AG10803 (cell line): ENCODE measurements around the gene PUSL1.

ENCODE experiments used
- DNase-seq: peaks from one replicate; pipeline ENCODE4 v3.0.0; 2010; ENCODE audit warnings: low read depth
- H3K4me3 ChIP-seq: 2 replicates; pipeline ENCODE4 v1.5.1; 2011; ENCODE audit warnings: mild to moderate bottlenecking, low read length, control low read depth
- TF ChIP-seq, protein P1 (sequence below): conservative IDR thresholded peaks from 2 replicates; pipeline ENCODE4 v1.5.1; 2011; ENCODE audit warnings: mild to moderate bottlenecking, low read length, control low read depth, inconsistent platforms

Gene PUSL1

GRCh38 chr1:1327291-1327690, 18.9 kb downstream of the PUSL1 start:
- TF ChIP-seq, protein P1, sequence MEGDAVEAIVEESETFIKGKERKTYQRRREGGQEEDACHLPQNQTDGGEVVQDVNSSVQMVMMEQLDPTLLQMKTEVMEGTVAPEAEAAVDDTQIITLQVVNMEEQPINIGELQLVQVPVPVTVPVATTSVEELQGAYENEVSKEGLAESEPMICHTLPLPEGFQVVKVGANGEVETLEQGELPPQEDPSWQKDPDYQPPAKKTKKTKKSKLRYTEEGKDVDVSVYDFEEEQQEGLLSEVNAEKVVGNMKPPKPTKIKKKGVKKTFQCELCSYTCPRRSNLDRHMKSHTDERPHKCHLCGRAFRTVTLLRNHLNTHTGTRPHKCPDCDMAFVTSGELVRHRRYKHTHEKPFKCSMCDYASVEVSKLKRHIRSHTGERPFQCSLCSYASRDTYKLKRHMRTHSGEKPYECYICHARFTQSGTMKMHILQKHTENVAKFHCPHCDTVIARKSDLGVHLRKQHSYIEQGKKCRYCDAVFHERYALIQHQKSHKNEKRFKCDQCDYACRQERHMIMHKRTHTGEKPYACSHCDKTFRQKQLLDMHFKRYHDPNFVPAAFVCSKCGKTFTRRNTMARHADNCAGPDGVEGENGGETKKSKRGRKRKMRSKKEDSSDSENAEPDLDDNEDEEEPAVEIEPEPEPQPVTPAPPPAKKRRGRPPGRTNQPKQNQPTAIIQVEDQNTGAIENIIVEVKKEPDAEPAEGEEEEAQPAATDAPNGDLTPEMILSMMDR, result no peak
- no peak overlapping the region for H3K4me3 ChIP-seq
- DNase-seq, result no peak

- no peak for DNase-seq
- no peak overlapping the region for H3K4me3 ChIP-seq
- TF ChIP-seq, protein P1, result no peak
Measured at GRCh38 chr1:1328254-1328653, 19.9 kb downstream of the PUSL1 start.

DNA sequence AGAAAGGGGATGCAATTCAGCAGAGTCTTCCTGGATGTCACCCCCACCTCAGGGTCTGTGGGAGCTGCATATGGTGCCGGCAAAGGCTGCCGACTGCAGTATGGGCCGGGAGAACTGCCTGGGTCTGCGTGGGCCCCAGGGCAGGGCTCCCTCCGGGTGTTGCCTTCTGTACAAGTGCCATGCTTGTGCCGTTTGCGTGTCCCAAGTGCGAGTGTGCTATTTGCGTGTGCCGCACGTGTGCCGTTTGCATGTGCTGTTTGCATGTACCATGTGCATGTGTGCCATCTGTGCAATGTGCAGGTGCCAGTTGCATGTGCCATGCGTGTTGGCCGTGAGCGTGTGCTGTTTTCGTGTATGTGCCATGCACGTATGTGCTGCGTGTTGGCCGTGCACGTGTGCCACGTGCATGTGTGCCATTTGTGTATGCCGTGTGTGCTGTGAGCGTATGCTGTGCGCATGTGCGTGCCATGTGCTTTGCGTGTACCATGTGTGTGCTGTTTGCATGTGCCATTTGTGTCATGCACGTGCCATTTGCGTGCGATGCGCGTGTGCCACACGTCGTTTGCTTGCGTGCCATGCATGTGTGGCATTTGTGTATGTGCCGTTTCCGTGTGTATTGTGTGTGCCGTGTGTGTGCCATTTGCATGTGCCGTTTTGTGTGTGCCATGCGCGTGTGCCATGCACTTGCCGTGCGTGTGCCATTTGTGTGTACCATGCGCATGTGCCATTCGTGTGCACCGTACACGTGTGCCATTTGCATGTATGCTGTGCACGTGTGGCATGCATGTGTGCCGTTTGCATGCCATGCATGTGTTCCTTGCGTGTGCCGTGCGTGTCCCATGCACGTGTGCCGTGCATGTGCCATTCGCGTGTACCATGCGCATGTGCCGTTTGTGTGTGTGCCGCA, 21.2 kb downstream of the PUSL1 start:
- H3K4me3 ChIP-seq, result no peak overlapping the region
- TF ChIP-seq, protein P1, result no peak
- DNase-seq, result no peak

DNA sequence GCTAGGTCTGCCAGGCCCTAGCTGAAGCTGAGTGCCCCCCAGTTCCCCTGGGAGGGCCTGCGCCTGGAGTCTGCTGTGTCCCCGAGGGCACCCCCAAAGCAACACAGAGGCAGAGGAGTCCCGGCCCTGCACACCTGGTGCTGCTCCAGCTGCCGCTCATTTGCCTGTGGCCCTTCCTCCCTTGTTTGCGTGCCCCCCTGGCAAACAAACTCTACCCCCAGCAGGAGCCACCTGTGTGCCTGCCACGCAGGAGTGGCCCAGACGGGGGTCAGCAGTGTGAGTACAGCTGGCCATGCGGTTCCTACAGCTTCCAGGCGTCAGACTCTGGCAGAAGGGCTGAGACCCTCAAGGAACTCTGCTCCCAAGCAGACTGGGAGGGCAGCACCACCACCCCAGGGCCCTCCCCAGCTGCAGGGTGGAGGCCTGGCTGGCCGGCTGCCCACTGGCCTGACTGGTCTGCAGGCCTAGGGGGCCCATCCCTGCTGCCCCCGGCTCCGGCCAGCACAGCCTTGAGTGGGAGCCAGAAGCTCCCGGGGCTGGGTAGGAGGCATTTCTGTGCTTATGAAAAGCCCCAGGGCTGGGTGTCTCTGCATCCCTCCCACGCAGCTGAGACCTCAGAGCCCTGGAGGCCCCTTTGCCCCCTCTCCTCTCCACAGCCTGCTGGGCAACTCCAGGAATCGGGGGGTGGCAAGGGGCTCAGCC, 22.1 kb downstream of the PUSL1 start:
- DNase-seq, result no peak
- no peak overlapping the region for H3K4me3 ChIP-seq

DNA sequence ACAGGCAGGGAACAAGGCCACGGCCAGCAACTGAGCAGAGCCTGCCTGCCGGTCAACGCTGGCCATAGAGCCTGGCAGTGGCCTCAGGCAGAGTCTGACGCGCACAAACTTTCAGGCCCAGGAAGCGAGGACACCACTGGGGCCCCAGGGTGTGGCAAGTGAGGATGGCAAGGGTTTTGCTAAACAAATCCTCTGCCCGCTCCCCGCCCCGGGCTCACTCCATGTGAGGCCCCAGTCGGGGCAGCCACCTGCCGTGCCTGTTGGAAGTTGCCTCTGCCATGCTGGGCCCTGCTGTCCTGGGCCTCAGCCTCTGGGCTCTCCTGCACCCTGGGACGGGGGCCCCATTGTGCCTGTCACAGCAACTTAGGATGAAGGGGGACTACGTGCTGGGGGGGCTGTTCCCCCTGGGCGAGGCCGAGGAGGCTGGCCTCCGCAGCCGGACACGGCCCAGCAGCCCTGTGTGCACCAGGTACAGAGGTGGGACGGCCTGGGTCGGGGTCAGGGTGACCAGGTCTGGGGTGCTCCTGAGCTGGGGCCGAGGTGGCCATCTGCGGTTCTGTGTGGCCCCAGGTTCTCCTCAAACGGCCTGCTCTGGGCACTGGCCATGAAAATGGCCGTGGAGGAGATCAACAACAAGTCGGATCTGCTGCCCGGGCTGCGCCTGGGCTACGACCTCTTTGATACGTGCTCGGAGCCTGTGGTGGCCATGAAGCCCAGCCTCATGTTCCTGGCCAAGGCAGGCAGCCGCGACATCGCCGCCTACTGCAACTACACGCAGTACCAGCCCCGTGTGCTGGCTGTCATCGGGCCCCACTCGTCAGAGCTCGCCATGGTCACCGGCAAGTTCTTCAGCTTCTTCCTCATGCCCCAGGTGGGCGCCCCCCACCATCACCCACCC, 22.9 kb downstream of the PUSL1 start, which contains the start of gene TAS1R3:
Gene TAS1R3, plus strand, starts transcription at position 213 of the 898 bp plus-strand sequence. Its CDS starts 66 bp downstream, at position 279.
- no peak for DNase-seq
- TF ChIP-seq, protein P1, result no peak
- no peak within 1 kb of the TSS for H3K4me3 ChIP-seq

More for the DNA sequence above, 22.1 kb downstream of the PUSL1 start:
- TF ChIP-seq, protein P1, result no peak

DNA sequence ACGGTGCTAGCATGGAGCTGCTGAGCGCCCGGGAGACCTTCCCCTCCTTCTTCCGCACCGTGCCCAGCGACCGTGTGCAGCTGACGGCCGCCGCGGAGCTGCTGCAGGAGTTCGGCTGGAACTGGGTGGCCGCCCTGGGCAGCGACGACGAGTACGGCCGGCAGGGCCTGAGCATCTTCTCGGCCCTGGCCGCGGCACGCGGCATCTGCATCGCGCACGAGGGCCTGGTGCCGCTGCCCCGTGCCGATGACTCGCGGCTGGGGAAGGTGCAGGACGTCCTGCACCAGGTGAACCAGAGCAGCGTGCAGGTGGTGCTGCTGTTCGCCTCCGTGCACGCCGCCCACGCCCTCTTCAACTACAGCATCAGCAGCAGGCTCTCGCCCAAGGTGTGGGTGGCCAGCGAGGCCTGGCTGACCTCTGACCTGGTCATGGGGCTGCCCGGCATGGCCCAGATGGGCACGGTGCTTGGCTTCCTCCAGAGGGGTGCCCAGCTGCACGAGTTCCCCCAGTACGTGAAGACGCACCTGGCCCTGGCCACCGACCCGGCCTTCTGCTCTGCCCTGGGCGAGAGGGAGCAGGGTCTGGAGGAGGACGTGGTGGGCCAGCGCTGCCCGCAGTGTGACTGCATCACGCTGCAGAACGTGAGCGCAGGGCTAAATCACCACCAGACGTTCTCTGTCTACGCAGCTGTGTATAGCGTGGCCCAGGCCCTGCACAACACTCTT, 23.8 kb downstream of the PUSL1 start:
- TF ChIP-seq, protein P1, result no peak
- no peak for DNase-seq
- no peak overlapping the region for H3K4me3 ChIP-seq
